NCI-H1930 (cell line): ENCODE results near the gene DLGAP1.

ENCODE experiments used
- DNase-seq, 2 experiments: peaks; one replicate each; lab custom pipeline; 2025; lab: John Stamatoyannopoulos, UW

The DLGAP1 gene

GRCh38 chr18:3931542-3932112 lies 523.5 kb downstream of the DLGAP1 start:
- no peak for DNase-seq

DNA sequence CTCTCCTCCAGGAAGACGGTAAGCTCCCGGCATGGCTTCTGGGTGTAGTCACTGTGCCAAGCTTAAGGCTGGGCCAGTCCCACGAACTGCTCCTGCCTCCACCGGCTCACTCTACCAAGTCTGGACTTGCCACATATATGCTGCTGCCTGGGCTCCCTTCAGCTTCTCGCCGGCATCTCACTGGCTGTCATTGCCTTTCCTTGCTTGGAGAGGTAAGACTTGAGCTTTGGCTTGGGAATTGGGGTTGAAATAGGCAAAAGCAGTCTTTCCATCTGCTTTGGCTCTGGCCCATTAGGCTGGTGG lies 524.1 kb downstream of the DLGAP1 start:
- DNase-seq = no peak

DNA sequence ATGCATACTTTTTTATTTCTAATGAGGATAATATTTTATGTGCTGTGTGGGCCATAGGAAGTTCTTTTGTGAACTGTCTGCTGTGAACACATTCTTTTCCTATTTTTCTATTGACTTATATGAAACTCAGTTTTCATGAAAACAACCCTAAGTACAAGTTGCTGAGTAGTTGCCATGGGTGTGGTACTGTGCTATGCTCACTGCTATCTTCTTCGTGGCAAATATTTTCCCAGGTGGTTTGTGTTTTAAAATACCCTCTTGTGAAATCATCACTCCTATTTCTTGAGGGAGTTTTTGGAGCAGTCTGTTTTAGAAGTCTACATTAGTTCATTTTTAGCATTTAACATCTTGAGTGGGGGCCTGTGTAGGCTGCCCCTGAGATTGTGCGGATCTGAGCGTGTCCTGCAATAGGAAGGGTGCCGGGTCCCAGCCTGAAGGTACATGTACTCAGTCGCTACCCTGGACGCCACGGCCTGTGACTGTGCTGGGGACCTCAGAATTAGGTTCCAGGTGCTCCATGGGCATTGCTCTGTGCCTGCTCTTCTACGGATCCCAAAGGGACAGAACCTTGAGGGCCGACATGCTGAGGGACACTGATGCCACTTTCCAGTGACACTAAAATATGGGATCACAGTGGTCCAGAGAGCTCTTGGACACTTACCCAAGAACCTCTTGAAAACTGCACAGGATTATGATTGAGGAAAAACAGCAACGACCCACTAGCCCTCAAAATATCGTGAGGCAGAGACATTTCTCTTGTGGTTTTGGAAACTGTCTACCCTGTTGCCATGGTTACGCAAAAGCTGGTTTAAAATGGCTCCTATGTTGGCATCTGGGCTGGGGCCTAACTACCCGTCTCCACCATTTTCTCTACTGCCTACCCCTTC lies 524.7 kb downstream of the DLGAP1 start:
- no peak for DNase-seq

DNA sequence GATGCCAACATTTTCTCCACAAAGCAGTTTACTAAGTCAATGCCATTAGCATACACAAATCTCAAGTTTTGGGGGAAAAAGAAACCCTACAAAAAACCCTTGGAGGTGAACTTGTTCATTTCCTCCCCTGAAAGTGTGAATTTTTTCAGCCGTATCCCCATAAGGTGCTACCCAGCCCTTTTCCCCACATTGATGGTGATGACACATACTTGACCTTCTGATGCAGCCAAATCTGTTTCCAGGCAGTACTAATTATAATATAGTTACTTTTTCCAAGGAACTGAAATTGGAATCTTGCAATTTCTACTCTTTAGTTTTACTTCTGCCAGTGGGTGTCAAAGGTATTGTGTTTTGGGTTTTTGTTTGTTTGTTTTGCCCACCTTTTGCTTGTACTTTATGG lies 530.7 kb downstream of the DLGAP1 start:
- no peak for DNase-seq

- no peak for DNase-seq
Observed at GRCh38 chr18:3923750-3924149, 531.4 kb downstream of the DLGAP1 start.

DNA sequence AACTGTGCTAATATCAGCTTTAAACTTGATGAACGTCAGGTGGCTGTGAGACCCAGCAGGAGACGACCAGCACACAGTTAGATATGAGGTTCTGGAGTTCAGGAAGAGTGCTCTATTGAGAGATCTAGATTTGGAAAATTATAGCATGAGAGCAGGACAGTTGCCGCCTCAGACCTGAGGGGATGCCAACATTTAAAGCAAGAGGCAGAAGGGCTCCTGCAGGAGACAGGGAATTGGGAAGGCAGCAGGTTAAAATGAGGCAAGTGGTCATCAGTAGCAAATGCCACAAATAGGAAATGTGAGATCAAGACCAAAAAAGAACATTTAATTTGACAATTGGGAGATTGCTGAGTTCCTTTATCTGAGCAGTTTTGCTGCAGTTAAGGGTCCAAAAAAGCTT lies 533.3 kb downstream of the DLGAP1 start:
- DNase-seq = no peak

GRCh38 chr18:3920832-3921231 lies 534.3 kb downstream of the DLGAP1 start:
- DNase-seq = no peak

- no peak for DNase-seq
Observed at GRCh38 chr18:3919396-3920061, 535.6 kb downstream of the DLGAP1 start.

GRCh38 chr18:3916082-3916481 lies 539.0 kb downstream of the DLGAP1 start:
- no peak for DNase-seq

- DNase-seq = peak in 1 of 2 experiments; percentile 4
Observed at GRCh38 chr18:3914833-3915610, 540.1 kb downstream of the DLGAP1 start.

GRCh38 chr18:3914109-3914508 lies 541.0 kb downstream of the DLGAP1 start:
- DNase-seq = no peak

DNA sequence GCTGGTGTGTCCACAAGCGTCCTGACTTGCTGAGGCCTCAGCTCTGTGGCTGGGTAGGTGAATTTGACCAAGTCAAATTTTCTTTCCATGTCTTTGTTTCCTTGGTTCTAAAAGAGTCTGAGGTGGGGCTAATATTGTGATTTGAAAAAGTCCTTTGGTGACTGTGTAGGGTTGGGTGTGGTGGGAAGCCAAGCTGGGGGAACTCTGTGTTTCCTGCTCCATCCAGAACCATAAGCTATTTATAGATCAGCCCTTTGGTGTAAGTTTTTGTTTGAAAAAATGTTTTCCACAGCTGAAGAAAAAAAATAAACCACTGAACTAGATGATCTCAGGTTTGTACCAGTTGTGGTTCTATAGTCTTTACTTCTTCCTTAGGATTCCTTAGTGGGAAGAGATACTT lies 542.4 kb downstream of the DLGAP1 start:
- DNase-seq = no peak

DNA sequence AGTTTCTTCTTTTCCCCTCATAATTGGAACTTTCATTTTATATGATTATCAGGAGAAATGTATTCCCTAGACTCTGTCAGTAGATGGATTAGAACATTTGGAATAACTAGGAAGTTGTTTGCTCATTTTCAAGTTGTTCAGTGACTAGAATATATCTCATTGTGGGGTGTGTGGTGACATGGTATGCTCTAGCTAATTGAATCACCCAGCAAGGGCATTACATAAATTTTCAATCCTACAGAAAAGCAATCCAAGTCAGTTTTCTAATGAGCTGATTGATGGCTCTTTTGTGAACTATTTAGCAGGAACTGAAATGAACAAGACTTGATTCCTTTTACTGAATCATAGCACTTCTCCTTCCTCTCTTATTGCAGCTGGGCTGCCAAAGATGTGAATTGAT lies 543.7 kb downstream of the DLGAP1 start:
- no peak for DNase-seq

- DNase-seq = no peak
Observed at GRCh38 chr18:3910512-3910911, 544.6 kb downstream of the DLGAP1 start.

- DNase-seq = no peak
Observed at GRCh38 chr18:3907955-3908354, 547.2 kb downstream of the DLGAP1 start.

DNA sequence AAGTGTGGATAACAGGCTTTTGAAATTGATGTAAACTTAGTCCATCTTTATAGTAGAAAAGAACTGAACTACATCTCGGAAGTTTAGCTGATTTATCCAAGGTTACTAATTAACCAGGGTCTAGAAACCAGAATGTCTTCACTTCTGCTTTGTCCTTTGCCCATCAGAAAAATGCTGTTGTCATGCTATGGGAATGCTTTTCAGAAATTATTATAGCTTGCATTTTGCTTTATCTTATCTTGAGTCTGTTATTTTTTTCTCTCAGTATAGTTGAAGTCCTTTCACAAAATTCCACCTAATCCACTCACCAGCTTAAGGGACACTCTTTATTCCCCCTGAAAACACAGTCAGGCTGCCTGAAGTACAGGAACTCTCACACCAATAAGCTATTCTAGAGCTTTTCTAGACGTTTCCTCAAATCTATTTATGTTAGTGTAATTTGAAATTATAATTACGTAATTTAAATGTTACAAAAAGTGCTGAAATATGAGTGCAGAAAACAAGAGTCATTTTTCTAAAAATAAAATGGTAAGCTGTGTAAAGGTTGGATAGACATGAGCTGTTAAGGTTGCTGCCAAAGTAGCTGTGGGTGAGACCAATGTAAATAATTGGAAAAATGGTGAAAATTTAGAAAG lies 548.9 kb downstream of the DLGAP1 start:
- DNase-seq = no peak

DNA sequence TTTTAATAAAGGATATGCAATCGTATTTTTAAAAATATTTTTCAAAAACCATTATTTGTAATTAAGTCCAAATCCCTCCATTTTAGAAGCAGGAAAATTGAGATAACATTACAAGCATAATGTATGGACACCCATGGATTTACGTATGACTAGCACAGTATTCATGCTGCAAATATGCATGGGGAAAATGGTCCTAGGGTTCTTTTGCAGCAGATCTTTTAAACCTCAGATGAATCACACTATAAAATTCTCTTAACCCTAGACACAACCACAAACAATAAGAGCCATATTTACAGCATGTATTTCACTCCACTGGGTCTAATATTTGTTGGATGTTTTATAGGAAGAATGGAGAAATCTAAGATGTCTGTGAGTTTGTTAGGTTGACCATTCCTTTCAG lies 551.8 kb downstream of the DLGAP1 start:
- DNase-seq = no peak

DNA sequence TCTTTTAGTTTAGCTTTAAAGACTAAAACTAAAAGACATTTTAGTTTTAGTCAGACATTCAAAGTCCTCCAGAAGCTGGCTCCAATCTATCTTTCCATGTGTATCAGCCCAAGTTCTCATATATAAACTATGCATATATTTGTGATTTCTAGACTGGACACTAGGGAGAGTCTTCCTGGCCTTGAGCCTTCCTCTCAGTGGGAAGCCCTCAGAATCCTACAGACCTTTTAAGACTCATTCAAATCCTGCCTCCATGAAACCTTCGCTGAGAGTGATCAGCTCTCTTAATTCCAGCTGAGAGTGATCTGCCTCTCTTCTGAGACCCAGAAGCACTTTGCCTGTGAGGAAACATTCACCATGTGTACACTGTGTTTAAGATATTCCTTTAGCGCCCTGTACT lies 552.4 kb downstream of the DLGAP1 start:
- no peak for DNase-seq

DNA sequence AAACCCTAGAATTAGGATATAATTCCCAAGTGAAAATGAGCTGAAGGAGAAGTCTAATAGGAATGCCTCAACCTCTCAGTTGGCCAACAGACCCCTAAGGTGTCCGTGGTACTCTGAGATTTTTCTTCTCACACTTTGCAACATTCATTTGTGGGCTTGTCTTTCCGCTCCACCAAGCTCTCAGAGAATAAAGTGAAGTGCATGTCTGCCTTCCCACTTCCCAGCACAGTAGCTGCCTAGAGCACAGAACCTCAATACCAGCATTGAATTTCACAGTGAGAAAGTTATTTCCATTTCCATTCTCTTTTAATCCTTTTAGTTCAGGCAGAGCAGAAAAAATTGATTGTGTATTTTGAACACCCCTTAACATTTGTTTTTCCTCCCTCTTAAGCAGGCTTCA lies 553.3 kb downstream of the DLGAP1 start:
- DNase-seq = no peak

DNA sequence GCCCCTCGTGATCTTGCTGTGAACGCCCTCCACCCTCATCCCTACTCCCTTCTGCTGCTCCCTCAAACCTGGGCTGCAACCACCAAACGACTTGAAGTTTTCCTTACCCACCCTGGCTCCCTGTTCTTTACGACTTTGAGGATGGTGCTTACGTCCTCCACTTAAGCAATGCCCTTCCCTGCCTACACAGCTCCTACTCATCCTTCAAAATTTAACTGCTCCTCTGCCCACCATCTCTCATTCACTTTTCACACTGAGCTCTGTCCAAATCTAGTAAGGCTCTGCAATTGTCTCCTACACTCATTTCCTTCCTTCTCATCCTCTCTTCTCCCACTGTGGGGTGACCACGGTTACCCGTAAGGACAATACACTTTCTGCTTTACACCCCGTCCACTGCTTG lies 554.1 kb downstream of the DLGAP1 start:
- DNase-seq = no peak

- DNase-seq = no peak
Observed at GRCh38 chr18:3900327-3900726, 554.8 kb downstream of the DLGAP1 start.
